Fibroblast of skin of left quadriceps (primary cell): Measurements from ENCODE around the gene SLC6A13.

Experiments
- DNase-seq, 2 experiments: peaks; one replicate each; pipeline ENCODE4 v3.0.0-alpha.2; 2013; ENCODE audit warnings: low read depth in 2 of 2

Gene SLC6A13

DNA sequence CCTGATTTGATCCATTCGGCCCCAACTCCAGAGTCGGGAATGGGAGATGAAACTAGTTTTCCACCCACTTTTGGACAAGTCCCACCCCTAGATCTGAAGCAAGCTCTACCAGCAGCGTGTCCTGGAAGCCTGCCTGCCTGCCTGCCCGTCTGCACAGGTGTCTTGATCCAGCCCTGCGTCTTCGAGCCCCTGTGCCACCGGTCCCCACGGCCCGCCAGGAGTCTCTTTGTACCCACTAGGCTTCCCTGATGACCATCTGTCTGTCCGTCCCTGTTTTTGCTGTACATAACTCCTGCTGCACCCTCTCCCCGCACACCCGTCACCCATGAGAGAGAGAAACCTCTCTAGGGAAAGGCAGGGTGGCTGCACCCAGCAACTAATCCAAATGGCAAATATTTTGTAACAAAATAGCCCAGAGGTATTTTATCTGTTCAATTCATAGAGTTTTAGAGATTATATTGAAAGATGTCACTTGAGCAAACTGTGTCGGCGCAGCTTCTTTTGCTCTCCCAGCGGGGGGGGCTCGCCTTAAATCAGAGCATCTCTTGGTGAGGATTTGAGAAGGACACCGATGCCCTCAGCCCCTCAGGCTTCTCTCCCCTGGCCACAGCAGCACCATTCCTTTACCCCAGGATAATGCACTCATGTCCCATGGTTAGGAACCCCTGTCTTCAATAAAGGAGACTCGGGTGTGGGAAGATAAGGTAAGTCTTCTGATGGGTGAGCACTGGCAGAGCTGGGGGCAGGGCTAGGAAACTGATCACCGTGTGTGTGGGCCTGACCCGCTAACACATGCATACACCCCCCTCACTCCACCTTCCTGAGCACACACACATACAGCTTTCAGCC is 84.4 kb downstream of the SLC6A13 start:
- DNase-seq: no peak

DNA sequence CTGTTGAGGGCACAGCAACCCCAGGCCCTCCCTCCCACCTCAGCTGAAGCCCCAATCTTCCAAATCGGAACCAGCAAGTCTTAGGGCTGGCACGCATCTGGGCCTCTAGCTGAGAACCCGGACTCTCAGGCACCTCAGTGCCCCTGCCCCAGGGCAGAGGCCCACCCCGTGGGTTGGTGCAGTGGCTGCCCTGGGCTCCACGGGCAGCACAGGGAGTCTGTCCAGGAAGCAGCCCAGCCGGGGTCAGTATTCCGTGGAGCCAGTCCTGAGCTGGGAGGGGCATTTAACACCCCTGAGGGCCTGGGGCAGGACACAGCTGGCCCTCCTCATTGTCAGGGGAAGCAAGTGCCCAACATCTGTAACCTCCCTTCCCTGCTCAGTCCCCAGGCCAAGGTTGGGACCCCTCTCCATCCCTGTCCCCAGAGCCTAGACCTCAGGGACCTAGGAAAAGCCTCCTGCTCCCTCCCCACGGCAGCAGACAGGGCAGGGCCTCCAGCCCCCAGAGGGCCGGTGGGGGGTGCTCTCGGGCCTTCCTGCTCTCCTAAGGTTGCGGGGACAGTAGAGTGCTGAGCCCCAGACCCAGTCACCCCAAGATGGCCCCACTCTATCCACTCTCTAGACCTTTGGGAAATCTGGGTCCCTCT is 85.2 kb downstream of the SLC6A13 start:
- DNase-seq: no peak

DNA sequence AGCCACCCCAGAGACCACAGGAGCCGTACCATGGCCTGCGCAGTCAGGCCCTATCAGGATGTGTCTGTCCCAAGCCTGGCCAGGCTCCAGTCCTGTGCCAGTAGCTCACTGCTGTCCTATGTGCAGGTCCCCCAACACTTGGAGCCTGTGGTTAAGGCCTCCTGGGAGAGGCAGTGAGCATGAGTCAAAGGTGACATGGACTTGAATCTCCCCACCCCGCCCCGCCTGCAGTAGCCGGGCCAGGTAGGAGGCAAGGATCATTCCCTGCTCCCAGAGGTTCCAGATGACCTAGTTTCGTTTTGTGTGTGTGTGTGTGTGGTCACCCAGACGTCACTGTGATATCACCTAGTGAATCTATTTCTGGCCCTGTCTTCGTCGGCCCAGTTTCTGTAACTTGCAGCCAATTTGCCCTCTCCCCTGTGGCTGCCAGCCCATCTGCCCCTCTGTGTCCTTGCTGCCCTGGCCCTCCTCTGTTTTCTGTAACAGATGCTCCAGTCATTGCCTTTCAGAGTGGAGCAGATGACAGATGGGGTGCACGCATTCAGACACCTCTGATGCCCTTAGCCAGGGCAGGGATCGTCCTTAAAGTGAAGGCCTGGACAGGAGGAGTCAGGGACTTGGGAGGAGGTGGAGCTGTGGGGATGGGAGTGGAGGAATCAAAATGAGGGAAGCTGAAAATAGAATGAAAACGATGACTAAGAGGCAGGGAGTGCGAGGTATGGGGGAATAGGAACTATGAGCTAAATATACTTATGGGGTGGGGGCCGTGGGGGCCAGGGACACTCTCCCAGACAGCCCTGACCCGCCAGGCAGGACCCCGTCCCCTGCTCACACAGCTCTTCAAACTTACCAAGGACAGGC is 86.1 kb downstream of the SLC6A13 start:
- DNase-seq: peak; percentile 25 to 33

DNA sequence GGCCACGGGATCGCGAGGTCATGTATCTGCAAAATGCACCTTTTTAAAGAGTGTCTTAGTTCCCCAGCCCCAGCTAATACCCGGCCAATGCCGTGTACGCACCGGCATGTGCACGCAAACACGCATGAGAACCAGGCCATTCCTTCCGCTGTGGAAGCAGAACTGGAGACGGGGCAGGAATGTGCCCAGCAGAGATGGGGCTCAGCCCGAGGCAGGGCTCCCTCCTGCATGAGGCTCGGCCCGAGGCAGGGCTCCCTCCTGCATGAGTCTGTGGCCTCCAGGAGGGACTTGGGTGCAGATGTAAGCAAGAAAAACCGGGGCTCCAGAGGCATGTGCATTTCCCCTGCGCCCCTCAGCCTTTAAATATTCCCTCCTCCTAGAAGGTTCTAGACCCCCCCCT is 86.9 kb downstream of the SLC6A13 start:
- no peak for DNase-seq

DNA sequence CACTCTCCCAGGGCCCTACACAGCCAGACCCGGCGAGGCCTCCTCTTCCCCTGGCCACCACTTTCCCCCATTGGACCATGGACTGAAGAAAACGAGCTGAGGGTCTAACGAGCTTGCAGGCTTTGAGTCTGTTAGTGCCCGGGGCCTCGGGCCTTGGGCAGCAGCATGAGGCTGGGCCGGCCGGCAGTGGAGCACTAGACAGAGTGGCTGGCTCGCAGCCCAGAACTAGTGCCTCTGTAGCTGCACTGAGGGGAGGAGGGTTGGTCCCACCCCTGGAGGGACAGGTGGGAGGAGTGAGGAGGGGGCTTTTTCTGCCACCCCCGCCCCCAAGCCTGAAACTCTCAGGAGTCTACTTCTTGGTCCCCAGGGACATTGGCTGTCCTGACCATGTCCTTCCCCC is 87.4 kb downstream of the SLC6A13 start:
- no peak for DNase-seq

DNA sequence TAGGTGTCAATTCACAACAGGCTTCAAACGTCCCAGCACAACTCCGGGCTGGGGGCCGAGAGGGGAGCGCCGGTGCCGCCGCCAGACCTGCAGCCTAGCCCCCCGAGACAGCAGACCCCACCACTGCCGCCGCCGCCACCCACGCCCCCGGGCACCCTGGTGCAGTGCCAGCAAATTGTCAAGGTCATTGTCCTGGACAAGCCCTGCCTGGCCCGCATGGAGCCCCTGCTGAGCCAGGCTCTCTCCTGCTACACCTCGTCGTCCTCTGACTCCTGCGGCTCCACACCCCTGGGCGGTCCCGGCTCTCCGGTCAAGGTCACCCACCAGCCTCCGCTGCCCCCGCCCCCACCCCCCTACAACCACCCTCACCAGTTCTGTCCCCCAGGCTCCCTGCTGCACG is 88.0 kb downstream of the SLC6A13 start:
- DNase-seq: no peak

DNA sequence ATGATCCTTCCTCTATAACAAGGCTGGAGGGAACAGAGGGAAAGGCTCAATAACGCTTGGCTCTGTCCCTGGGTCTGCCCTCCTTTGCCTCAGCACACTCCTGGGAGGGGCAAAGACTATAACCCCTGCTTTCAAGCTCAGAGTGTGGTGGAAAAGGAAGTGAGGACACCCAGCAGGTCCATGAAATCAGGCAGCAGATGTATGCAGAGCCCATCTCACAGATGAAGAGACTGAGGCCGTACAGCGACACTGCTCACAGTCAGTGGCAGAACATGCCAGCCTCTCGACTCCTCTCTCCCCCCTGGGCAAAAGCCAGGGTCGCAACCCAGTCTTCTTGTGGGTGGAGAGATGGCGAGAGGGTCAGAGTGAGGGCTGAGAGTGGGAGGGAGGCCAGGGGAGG is 88.5 kb downstream of the SLC6A13 start:
- no peak for DNase-seq

DNA sequence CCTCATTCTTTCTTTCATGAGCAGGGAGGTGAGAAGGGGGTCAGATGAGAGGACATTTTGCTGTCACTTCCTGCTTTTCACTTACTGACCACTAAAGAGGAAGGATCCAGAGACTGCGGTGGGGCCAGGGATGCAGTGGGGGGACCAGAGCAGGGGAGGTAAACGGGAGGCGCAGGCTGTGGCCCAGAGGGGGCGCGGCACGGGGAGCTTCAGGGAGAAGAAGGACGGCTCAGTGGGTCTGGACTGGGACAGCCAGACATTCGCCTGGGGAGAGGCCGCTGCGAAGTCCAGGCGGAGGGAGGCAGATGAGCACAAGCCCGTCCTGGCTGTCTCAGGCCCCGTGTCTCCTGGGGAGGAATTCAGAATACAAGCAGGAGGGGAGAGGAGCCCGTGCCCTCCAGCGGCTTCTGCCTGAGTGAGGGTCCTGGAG is 89.9 kb downstream of the SLC6A13 start:
- no peak for DNase-seq

DNA sequence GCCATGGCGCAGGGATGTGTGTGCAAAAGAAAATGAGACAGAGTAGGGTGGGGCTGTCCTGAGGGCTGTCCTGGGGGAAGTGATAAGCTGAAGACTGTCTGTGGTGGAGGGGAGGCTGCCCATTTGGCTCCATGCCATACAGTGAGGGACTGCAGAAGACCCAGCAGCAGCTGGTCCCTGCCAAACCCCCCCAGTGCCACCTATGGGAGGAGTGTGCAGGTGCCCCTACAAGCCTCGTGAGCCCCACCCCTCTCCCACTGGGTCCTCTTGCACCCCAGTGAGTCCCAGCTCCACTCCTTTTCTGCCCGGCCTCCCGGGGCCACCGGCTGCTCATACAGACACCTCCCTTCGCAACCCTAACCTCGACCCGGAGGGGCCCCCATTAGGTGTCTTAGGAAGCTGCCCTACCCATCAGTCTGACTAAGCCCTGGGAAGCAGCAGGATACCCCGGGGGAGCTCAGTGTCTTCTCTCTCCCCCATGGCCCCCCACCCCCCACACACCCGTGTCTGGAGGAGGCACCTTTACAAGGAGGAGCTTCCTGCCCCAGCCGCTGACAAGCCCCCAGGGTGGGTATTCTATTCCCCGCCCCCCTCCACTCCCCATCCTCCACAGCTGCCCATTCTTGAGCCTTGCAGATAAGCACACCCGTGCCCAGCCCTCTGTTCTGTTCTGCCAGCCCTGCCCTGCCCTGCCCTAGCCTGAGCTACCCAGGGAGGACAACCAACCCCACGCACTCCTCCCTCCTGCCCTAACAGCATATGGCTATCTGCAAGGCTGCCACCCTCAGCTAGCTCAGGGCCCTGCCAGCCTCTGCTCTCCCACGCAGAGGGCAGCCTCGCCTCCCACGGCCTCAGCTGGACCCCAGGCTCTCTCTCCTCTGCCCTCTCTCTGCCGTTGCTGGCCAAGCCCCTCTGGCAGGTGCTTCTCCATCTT is 90.6 kb downstream of the SLC6A13 start:
- DNase-seq: no peak

DNA sequence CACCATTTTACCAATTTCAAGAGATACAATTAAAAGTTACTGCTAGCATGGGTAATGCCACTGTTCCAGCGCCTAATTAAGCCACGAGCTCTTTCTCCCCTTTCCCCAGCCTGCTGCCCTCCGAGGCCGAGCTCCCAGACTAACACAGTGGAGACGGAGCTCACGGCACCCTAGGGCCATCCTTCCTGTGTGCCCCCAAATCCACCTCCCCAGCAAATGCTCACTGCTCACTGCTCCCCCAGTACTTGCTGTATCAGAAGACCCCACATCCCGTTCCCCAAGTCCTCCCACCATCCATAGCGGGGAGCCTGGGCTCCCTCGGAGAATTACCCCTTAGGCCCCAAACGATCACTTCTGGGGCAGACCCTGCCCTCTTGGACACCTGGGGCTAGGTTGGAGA is 91.4 kb downstream of the SLC6A13 start:
- DNase-seq: no peak
